ENCODE results near the gene MAT2A. TPM values are rescaled to one million over a fixed set of nuclear protein-coding genes. Genes with fewer than 3 reads are reported as not detected.
"Not testable (repeated sequence)": the region's sequence is repeated elsewhere in the genome, so short reads cannot be mapped to it uniquely, and the experiment has no call there.

MAT2A gene
- total RNA-seq, 1 donor from 2014 or later = 288 TPM

- intact Hi-C loops (cut with micrococcal nuclease) = loop anchor here (1.0 kb wide), 2 partner anchors 17 to 38 kb away; partner anchors contain the start of gene RNF181
Measured at GRCh38 chr2:85578243-85579180, 39.5 kb downstream of the MAT2A start.

DNA sequence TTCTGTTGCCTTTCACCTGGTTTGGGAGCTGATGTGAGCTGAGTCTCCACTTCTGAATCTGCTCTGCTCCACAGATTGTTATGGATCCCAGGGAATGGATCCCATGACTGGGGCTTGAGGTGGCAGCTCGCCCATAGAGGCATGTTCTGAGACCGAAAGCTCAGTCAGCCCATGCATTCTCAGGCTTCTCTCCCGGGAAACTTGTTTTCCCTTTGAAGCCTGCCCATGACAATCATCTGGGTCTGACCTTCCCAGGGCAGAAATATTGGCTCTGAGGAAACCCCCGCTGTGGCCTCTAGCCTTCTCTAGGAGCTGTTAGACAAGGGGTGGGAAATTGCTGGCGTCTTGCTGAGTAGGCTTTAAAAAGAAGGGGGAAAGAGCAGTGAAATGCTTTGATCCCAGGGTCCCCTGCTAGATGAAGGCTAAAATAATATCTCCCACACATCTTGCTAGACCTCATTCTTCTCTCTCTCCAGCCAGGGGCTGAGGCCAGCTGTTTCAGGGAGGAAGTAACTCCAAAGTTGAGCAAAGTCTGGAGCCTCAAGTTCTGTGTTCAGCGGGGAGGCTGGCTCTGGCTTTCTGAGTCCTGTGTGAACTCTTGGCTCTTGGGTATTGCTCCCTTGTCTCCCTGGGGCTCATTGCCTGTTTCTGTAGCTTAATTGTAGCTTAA lies 40.4 kb downstream of the MAT2A start:
- intact Hi-C loops (cut with micrococcal nuclease) = no loop called here

GRCh38 chr2:85580206-85580605 lies 41.2 kb downstream of the MAT2A start:
- intact Hi-C loops (cut with micrococcal nuclease) = no loop called here

- intact Hi-C loops (cut with micrococcal nuclease) = no loop called here
Measured at GRCh38 chr2:85582492-85582891, 43.5 kb downstream of the MAT2A start.

GRCh38 chr2:85583667-85584353 lies 44.8 kb downstream of the MAT2A start:
- intact Hi-C loops (cut with micrococcal nuclease) = loop anchor here (1.0 kb wide), 1 partner anchor 23 kb away; the partner anchor contains the start of gene GGCX

- intact Hi-C loops (cut with micrococcal nuclease) = loop anchor here (1.0 kb wide), 1 partner anchor 23 kb away; the partner anchor contains the start of gene GGCX
Measured at GRCh38 chr2:85584354-85584856, 45.4 kb downstream of the MAT2A start, which contains the start of gene VAMP5. TSS of gene VAMP5 (plus strand) at chr2:85584431. CDS start at chr2:85584491, 60 bp downstream.

- intact Hi-C loops (cut with micrococcal nuclease) = loop anchor here (1.0 kb wide), 3 partner anchors 8 to 24 kb away; partner anchors contain the start of genes GGCX, RNF181 and VAMP8
Measured at GRCh38 chr2:85584857-85585780, 46.2 kb downstream of the MAT2A start.

- intact Hi-C loops (cut with micrococcal nuclease) = loop anchor here (1.0 kb wide), 2 partner anchors 8 to 10 kb away; partner anchors contain the start of genes RNF181 and VAMP8
Measured at GRCh38 chr2:85585781-85586105, 46.8 kb downstream of the MAT2A start.

DNA sequence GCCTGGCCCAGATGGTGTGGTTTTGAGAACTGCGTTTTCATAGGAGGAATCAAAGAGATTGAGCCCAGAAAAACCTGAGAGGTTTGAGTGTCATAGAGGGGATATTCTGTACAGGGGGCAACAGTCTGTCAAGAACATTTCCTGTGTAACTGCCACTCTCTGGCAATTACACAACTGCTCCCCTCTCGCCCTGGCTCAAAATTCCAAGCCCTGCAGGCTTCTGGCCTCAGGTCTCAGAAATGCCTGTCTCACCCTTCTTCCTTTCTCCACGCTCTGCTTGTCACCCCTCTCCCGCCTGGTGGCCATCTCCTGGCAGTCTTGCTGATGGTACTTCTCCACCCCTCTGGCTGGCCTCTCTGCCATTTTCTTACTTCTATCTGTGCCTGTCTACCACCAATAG lies 49.3 kb downstream of the MAT2A start:
- intact Hi-C loops (cut with micrococcal nuclease) = no loop called here

- intact Hi-C loops (cut with micrococcal nuclease) = no loop called here
Measured at GRCh38 chr2:85588645-85589044, 49.7 kb downstream of the MAT2A start.

DNA sequence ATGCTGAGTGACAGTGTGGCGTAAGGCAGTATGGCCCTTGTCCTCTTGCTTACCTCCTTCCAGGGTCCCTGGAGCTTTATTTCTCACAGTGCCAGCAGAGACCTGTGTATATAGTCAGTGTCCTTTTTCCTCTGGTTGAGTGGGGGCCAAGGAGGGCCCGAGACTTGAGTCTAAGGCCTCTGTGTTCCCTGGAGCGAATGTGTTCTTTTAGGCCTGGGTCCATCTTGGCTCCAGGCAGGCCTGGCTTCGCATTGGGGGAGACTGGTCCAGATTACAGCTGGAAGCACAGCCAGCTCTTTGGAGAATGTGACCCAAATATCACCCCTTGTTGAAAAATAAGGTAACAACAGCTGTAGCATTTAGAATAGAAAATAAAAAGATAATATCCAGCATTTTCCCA lies 50.2 kb downstream of the MAT2A start:
- intact Hi-C loops (cut with micrococcal nuclease) = no loop called here

GRCh38 chr2:85589982-85590791 lies 51.2 kb downstream of the MAT2A start:
- intact Hi-C loops (cut with micrococcal nuclease) = no loop called here

- intact Hi-C loops (cut with micrococcal nuclease) = no loop called here
Measured at GRCh38 chr2:85590950-85591349, 52.0 kb downstream of the MAT2A start.

DNA sequence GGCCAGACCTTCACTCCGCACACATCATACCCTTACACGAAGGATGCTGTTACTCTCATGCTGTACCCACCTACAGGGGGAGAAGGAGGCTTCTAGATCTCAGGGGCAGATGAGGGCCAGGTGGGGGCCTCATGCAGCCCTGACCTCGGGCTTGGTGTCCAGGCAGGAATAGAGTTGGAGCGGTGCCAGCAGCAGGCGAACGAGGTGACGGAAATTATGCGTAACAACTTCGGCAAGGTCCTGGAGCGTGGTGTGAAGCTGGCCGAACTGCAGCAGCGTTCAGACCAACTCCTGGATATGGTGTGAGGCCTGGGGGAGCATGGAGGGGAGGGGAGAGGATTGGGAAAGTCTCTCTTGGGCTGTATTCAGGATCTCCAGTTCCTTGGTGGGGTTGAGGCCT lies 52.6 kb downstream of the MAT2A start:
- intact Hi-C loops (cut with micrococcal nuclease) = no loop called here

DNA sequence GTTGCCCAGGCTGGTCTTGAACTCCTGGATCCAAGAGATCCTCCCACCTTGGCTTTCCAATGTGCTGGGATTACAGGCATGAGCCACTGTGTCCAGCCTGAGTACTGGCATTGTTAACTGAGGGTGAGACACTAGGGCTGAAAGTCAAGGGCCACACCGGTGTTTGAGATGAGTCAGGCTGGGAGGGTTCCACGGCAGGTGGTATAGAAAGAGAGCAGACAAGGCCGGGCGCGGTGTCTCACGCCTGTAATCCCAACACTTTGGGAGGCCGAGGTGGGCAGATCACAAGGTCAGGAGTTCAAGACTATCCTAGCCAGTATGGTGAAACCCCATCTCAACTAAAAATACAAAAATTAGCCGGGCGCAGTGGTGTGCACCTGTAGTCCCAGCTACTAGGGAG lies 53.3 kb downstream of the MAT2A start:
- intact Hi-C loops (cut with micrococcal nuclease) = not testable (repeated sequence)

DNA sequence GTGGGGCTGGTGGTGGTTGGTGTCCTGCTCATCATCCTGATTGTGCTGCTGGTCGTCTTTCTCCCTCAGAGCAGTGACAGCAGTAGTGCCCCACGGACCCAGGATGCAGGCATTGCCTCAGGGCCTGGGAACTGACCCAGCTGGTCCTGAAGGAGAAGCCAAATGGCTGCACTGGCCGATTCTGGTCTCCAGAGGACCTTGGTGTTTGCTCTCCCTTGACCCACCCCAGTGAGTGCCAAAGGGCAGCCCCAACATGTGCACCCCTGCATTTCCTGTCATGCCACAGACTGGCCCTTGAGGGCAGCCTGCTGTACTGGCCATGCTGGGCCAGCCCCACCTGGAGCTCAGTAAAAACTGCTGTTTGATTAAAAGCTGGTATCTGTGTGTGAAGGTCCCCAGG lies 54.1 kb downstream of the MAT2A start:
- intact Hi-C loops (cut with micrococcal nuclease) = no loop called here
